WTC11 (cell line): ENCODE measurements around the gene ZFP92.

ENCODE experiments used
- ATF3 ChIP-seq: sonication (generic); formaldehyde crosslinking; conservative IDR thresholded peaks from 2 replicates; pipeline ENCODE4 v1.8.1; 2022; ENCODE audit warnings: mild to moderate bottlenecking, missing genetic modification reagents
- CTCF ChIP-seq: fragments of 200-600 bp; IDR thresholded peaks from 2 replicates; pipeline ENCODE4 v1.8.0; 2022; ENCODE audit warnings: antibody characterized with exemption
- IRF1 ChIP-seq: sonication (generic); formaldehyde crosslinking; IDR thresholded peaks from 2 replicates; pipeline ENCODE4 v1.8.0; 2023; ENCODE audit warnings: missing genetic modification reagents
- JUN ChIP-seq: sonication (generic); formaldehyde crosslinking; IDR thresholded peaks from 2 replicates; pipeline ENCODE4 v1.8.0; 2023; ENCODE audit warnings: mild to moderate bottlenecking, missing genetic modification reagents
- KAT7 ChIP-seq: sonication (generic); formaldehyde crosslinking; IDR thresholded peaks from 2 replicates; pipeline ENCODE4 v1.8.1; 2023; ENCODE audit warnings: missing genetic modification reagents, mild to moderate bottlenecking, borderline replicate concordance
- NR3C1 ChIP-seq: sonication (generic); formaldehyde crosslinking; conservative IDR thresholded peaks from 2 replicates; pipeline ENCODE4 v1.8.1; 2023; ENCODE audit warnings: low read depth, mild to moderate bottlenecking, missing genetic modification reagents
- SP1 ChIP-seq: sonication (generic); formaldehyde crosslinking; conservative IDR thresholded peaks from 2 replicates; pipeline ENCODE4 v1.8.1; 2022; ENCODE audit warnings: missing genetic modification reagents
- TCF7 ChIP-seq: sonication (generic); formaldehyde crosslinking; IDR thresholded peaks from 2 replicates; pipeline ENCODE4 v1.8.0; 2022; ENCODE audit warnings: mild to moderate bottlenecking, low read depth, missing genetic modification reagents, moderate library complexity
- TEAD4 ChIP-seq: sonication (generic); formaldehyde crosslinking; IDR thresholded peaks from 2 replicates; pipeline ENCODE4 v1.8.0; 2022; ENCODE audit warnings: mild to moderate bottlenecking, missing genetic modification reagents
- ZNF121 ChIP-seq: sonication (generic); formaldehyde crosslinking; IDR thresholded peaks from 2 replicates; pipeline ENCODE4 v1.8.0; 2023; ENCODE audit warnings: missing genetic modification reagents
- ZNF263 ChIP-seq: sonication (generic); formaldehyde crosslinking; IDR thresholded peaks from 2 replicates; pipeline ENCODE4 v1.8.1; 2022; ENCODE audit warnings: low read depth, mild to moderate bottlenecking, moderate library complexity, missing genetic modification reagents

DNA sequence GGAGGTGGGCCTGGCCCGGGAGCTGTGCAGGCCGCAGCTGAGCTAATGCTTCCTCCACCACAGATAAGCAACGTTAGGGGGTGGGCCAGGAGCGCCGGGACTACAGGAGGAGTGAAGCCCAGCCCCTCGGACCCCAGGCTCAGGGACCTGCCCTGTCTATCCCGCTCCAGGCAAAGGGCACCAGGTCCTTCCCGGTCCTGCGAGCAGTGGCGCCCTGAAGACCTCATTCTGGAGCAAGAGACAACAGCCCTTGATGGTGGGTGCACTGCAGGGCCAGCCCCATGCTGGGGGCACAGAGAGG is 35.3 kb downstream of the ZFP92 start:
- TF ChIP-seq CTCF (no peak), JUN (CRISPR knock-in tag) (no peak), TEAD4 (CRISPR knock-in tag) (no peak), NR3C1 (CRISPR knock-in tag) (no peak), SP1 (CRISPR knock-in tag) (no peak), ZNF263 (CRISPR knock-in tag) (no peak), KAT7 (CRISPR knock-in tag) (no peak), TCF7 (CRISPR knock-in tag) (no peak), ATF3 (no peak), ZNF121 (CRISPR knock-in tag) (no peak), IRF1 (CRISPR knock-in tag) (no peak)
